Vagina (tissue), 2 donors: Measurements from ENCODE around the gene RUFY4. TPM values are rescaled to one million over a fixed set of nuclear protein-coding genes. Genes with fewer than 3 reads are reported as not detected.

Experiments used
- DNase-seq, 2 donors: peaks; one replicate each; pipeline ENCODE4 v3.0.0-alpha.2; 2017; ENCODE audit errors: extremely low spot score in 2 of 2
- H3K27ac ChIP-seq: fragments of 200-600 bp; sonication (generic); one replicate; pipeline ENCODE4 v1.5.1; 2019
- H3K27me3 ChIP-seq: fragments of 200-600 bp; sonication (generic); one replicate; pipeline ENCODE4 v1.5.1; 2019
- H3K36me3 ChIP-seq, 2 donors: fragments of 200-600 bp; sonication (generic); one replicate each; pipeline ENCODE4 v1.5.1; 2017 to 2019
- H3K4me1 ChIP-seq: fragments of 200-600 bp; sonication (generic); one replicate; pipeline ENCODE4 v1.5.1; 2019
- H3K4me3 ChIP-seq, 2 donors: fragments of 200-600 bp; sonication (generic); 1 replicate in 1 of 2; 2 replicates in 1 of 2; pipeline ENCODE4 v1.5.1; 2016 to 2019
- H3K9me3 ChIP-seq: fragments of 200-600 bp; sonication (generic); one replicate; pipeline ENCODE4 v1.5.1; 2019
- CTCF ChIP-seq, 3 experiments: fragments of 450-650 bp in 2 of 3; fragments of 200-600 bp in 1 of 3; sonication (generic) in 1 of 3; IDR thresholded peaks; one replicate each; pipeline ENCODE4 v1.5.1; 2017 to 2019; ENCODE audit warnings: antibody characterized with exemption in 3 of 3, mild to moderate bottlenecking in 2 of 3, moderate library complexity in 2 of 3
- POLR2A ChIP-seq, 2 donors: fragments of 450-650 bp; IDR thresholded peaks; one replicate each; pipeline ENCODE4 v1.6.1; 2017; ENCODE audit warnings: antibody characterized with exemption in 2 of 2, mild to moderate bottlenecking in 2 of 2, moderate library complexity in 2 of 2
- POLR2AphosphoS5 ChIP-seq, 2 donors: sonication (generic); formaldehyde crosslinking; IDR thresholded peaks; one replicate each; pipeline ENCODE4 v1.9.0; 2017; ENCODE audit warnings: antibody characterized with exemption in 2 of 2, mild to moderate bottlenecking in 2 of 2, low read depth in 1 of 2; ENCODE audit not compliant: insufficient read depth in 1 of 2
- intact Hi-C: fragments of 100-400 bp; cut with DNase I; formaldehyde crosslinking; loops from one replicate; pipeline ENCODE4 v1.15.1; 2023
- total RNA-seq: library from RNA; depleted of rRNA; stranded (reverse); fragments of >200 nt; gene quantifications from one replicate; pipeline ENCODE4 v1.2.3, GENCODE V29; 2016

RUFY4 gene
- total RNA-seq, 1 donor from 2014 or later = not detected

- intact Hi-C loops = no loop called here
- DNase-seq = peak in 1 of 2 donors; percentile 77
- H3K27me3 ChIP-seq = no peaks in the 10 kb centered on the region
- no peak overlapping the region for H3K27ac ChIP-seq
- H3K36me3 ChIP-seq = no peaks in the 10 kb centered on the region
- no peak for TF ChIP-seq POLR2A (IDR thresholded peaks at IDR 0.05)
- no peak for TF ChIP-seq POLR2AphosphoS5 (IDR thresholded peaks at IDR 0.05; ENCODE audit: insufficient read depth in 1 of 2, low read depth in 1 of 2)
- no peak for TF ChIP-seq CTCF (IDR thresholded peaks at IDR 0.05)
- H3K4me1 ChIP-seq = peaks cover 37% of the 10 kb centered on the region
- H3K4me3 ChIP-seq = no peak overlapping the region
- H3K9me3 ChIP-seq = no peaks in the 10 kb centered on the region
Observed at GRCh38 chr2:218028562-218029348, 40.3 kb upstream of the RUFY4 start.

GRCh38 chr2:218029366-218030360 lies 39.4 kb upstream of the RUFY4 start:
- Histone ChIP-seq H3K27me3 (no peaks in the 10 kb centered on the region), H3K4me3 (no peak overlapping the region), H3K36me3 (no peaks in the 10 kb centered on the region), H3K9me3 (no peaks in the 10 kb centered on the region), H3K4me1 (peaks cover 35% of the 10 kb centered on the region), H3K27ac (no peak overlapping the region)
- DNase-seq = peak in 1 of 2 donors; percentile 90
- TF ChIP-seq CTCF (IDR thresholded peaks at IDR 0.05) (no peak), POLR2AphosphoS5 (IDR thresholded peaks at IDR 0.05; ENCODE audit: insufficient read depth in 1 of 2, low read depth in 1 of 2) (no peak), POLR2A (IDR thresholded peaks at IDR 0.05) (no peak)
- intact Hi-C loops = loop anchor here (5.0 kb wide), 1 partner anchor 242 kb away; no protein-coding TSS in a partner anchor

GRCh38 chr2:218030409-218031195 lies 38.5 kb upstream of the RUFY4 start:
- peak in 1 of 2 donors; percentile 70 for DNase-seq
- H3K36me3 ChIP-seq = no peaks in the 10 kb centered on the region
- H3K27ac ChIP-seq = no peak overlapping the region
- H3K9me3 ChIP-seq = no peaks in the 10 kb centered on the region
- H3K4me1 ChIP-seq = peaks cover 35% of the 10 kb centered on the region
- intact Hi-C loops = loop anchor here (5.0 kb wide), 1 partner anchor 243 kb away; no protein-coding TSS in a partner anchor
- H3K4me3 ChIP-seq = no peak overlapping the region
- TF ChIP-seq POLR2A (IDR thresholded peaks at IDR 0.05) (no peak), CTCF (IDR thresholded peaks at IDR 0.05) (no peak), POLR2AphosphoS5 (IDR thresholded peaks at IDR 0.05; ENCODE audit: insufficient read depth in 1 of 2, low read depth in 1 of 2) (no peak)
- H3K27me3 ChIP-seq = no peaks in the 10 kb centered on the region

GRCh38 chr2:218031261-218031660 lies 37.8 kb upstream of the RUFY4 start:
- H3K4me1 ChIP-seq = peaks cover 31% of the 10 kb centered on the region
- intact Hi-C loops = loop anchor here (5.0 kb wide), 1 partner anchor 244 kb away; no protein-coding TSS in a partner anchor
- DNase-seq = no peak
- H3K4me3 ChIP-seq = no peak overlapping the region
- no peaks in the 10 kb centered on the region for H3K9me3 ChIP-seq
- no peaks in the 10 kb centered on the region for H3K27me3 ChIP-seq
- no peak overlapping the region for H3K27ac ChIP-seq
- no peaks in the 10 kb centered on the region for H3K36me3 ChIP-seq
- TF ChIP-seq CTCF (IDR thresholded peaks at IDR 0.05) (no peak), POLR2AphosphoS5 (IDR thresholded peaks at IDR 0.05; ENCODE audit: insufficient read depth in 1 of 2, low read depth in 1 of 2) (no peak), POLR2A (IDR thresholded peaks at IDR 0.05) (no peak)
